NT2/D1 (cell line): ENCODE data around the gene KRT85.

ENCODE experiments used
- DNase-seq: peaks from one replicate; pipeline ENCODE4 v3.0.0-alpha.2; 2011; ENCODE audit warnings: low read depth, low spot score
- H3K27me3 ChIP-seq: 2 replicates; pipeline ENCODE4 v1.6.0; 2011; ENCODE audit warnings: mild to moderate bottlenecking; ENCODE audit not compliant: insufficient read length, insufficient read depth
- H3K36me3 ChIP-seq: 2 replicates; pipeline ENCODE4 v1.6.1; 2011; ENCODE audit warnings: mild to moderate bottlenecking, low read length, mixed read lengths; ENCODE audit not compliant: insufficient read depth, insufficient read length
- H3K4me1 ChIP-seq: 2 replicates; pipeline ENCODE4 v1.5.1; 2011; ENCODE audit not compliant: insufficient read depth, insufficient read length
- H3K4me3 ChIP-seq: 2 replicates; pipeline ENCODE4 v1.5.1; 2011; ENCODE audit warnings: low read depth; ENCODE audit not compliant: insufficient read length
- H3K9ac ChIP-seq: 2 replicates; pipeline ENCODE4 v1.6.0; 2011; ENCODE audit warnings: low read depth; ENCODE audit not compliant: insufficient read length
- H3K9me3 ChIP-seq: 2 replicates; pipeline ENCODE4 v1.5.1; 2011; ENCODE audit warnings: mild to moderate bottlenecking, low read length; ENCODE audit not compliant: insufficient read depth
- SUZ12 ChIP-seq: IDR thresholded peaks from 2 replicates; pipeline ENCODE4 v1.6.1; 2011; ENCODE audit not compliant: insufficient read length, insufficient read depth; ENCODE audit errors: extremely low read depth
- YY1 ChIP-seq: IDR thresholded peaks from 2 replicates; pipeline ENCODE4 v1.6.1; 2011; ENCODE audit not compliant: insufficient read length, insufficient read depth
- ZNF274 ChIP-seq: IDR thresholded peaks from 2 replicates; pipeline ENCODE4 v1.6.1; 2011; ENCODE audit warnings: mild to moderate bottlenecking, low read depth, low read length

KRT85 gene

GRCh38 chr12:52335598-52336262, 31.6 kb downstream of the KRT85 start:
- H3K36me3 ChIP-seq, result no peaks in the 10 kb centered on the region
- H3K9ac ChIP-seq, result peak overlapping the region; percentile 51
- no peak overlapping the region for H3K4me3 ChIP-seq
- H3K27me3 ChIP-seq, result peaks cover 2% of the 10 kb centered on the region
- DNase-seq, result no peak
- H3K4me1 ChIP-seq, result no peaks in the 10 kb centered on the region
- no peak for TF ChIP-seq ZNF274
- TF ChIP-seq SUZ12, result no peak
- H3K9me3 ChIP-seq, result no peaks in the 10 kb centered on the region

- Histone ChIP-seq H3K9ac (no peak overlapping the region), H3K9me3 (no peaks in the 10 kb centered on the region), H3K36me3 (no peaks in the 10 kb centered on the region), H3K4me1 (no peaks in the 10 kb centered on the region), H3K4me3 (no peak overlapping the region), H3K27me3 (peaks cover 2% of the 10 kb centered on the region)
- TF ChIP-seq ZNF274 (no peak), SUZ12 (no peak), YY1 (no peak)
- no peak for DNase-seq
These were observed 33.1 kb downstream of the KRT85 start for GRCh38 chr12:52334185-52334584.

GRCh38 chr12:52333321-52333720, 34.0 kb downstream of the KRT85 start:
- H3K9ac ChIP-seq, result no peak overlapping the region
- TF ChIP-seq SUZ12, result no peak
- TF ChIP-seq ZNF274, result no peak
- no peak for TF ChIP-seq YY1
- no peaks in the 10 kb centered on the region for H3K4me1 ChIP-seq
- H3K36me3 ChIP-seq, result no peaks in the 10 kb centered on the region
- H3K9me3 ChIP-seq, result no peaks in the 10 kb centered on the region
- H3K4me3 ChIP-seq, result no peak overlapping the region
- DNase-seq, result no peak
- H3K27me3 ChIP-seq, result peaks cover 2% of the 10 kb centered on the region

GRCh38 chr12:52332381-52332780, 34.9 kb downstream of the KRT85 start:
- H3K36me3 ChIP-seq, result no peaks in the 10 kb centered on the region
- no peak overlapping the region for H3K4me3 ChIP-seq
- TF ChIP-seq YY1 (no peak), ZNF274 (no peak)
- H3K4me1 ChIP-seq, result no peaks in the 10 kb centered on the region
- peaks cover 2% of the 10 kb centered on the region for H3K27me3 ChIP-seq
- no peak overlapping the region for H3K9ac ChIP-seq
- DNase-seq, result no peak
- no peaks in the 10 kb centered on the region for H3K9me3 ChIP-seq

- H3K36me3 ChIP-seq, result no peaks in the 10 kb centered on the region
- H3K4me3 ChIP-seq, result no peak overlapping the region
- peaks cover 2% of the 10 kb centered on the region for H3K27me3 ChIP-seq
- no peak overlapping the region for H3K9ac ChIP-seq
- no peaks in the 10 kb centered on the region for H3K4me1 ChIP-seq
- DNase-seq, result no peak
- no peaks in the 10 kb centered on the region for H3K9me3 ChIP-seq
- no peak for TF ChIP-seq ZNF274
These were observed 35.4 kb downstream of the KRT85 start for GRCh38 chr12:52331833-52332232.

GRCh38 chr12:52331039-52331438, 36.2 kb downstream of the KRT85 start:
- Histone ChIP-seq H3K4me3 (no peak overlapping the region), H3K4me1 (no peaks in the 10 kb centered on the region), H3K9ac (no peak overlapping the region), H3K27me3 (peaks cover 2% of the 10 kb centered on the region), H3K36me3 (no peaks in the 10 kb centered on the region), H3K9me3 (no peaks in the 10 kb centered on the region)
- DNase-seq, result no peak
- TF ChIP-seq SUZ12, result no peak
- TF ChIP-seq YY1, result no peak
- TF ChIP-seq ZNF274, result no peak

- no peak overlapping the region for H3K9ac ChIP-seq
- no peaks in the 10 kb centered on the region for H3K9me3 ChIP-seq
- H3K27me3 ChIP-seq, result peaks cover 2% of the 10 kb centered on the region
- TF ChIP-seq YY1, result no peak
- no peak for TF ChIP-seq ZNF274
- TF ChIP-seq SUZ12, result no peak
- no peak for DNase-seq
- no peak overlapping the region for H3K4me3 ChIP-seq
- no peaks in the 10 kb centered on the region for H3K36me3 ChIP-seq
- no peaks in the 10 kb centered on the region for H3K4me1 ChIP-seq
These were observed 39.3 kb downstream of the KRT85 start for GRCh38 chr12:52327830-52328500.
